K562 (cell line): ENCODE measurements around the gene SH3BGRL2. TPM values are rescaled to one million over a fixed set of nuclear protein-coding genes. Genes with fewer than 3 reads are reported as not detected.

ENCODE experiments used
- C11orf30 ChIP-seq: fragments of 450-650 bp; IDR thresholded peaks from 2 replicates; pipeline ENCODE4 v1.6.1; 2016; ENCODE audit warnings: low read depth, mild to moderate bottlenecking
- FOXA3 ChIP-seq, 2 experiments: fragments of 450-650 bp in 1 of 2; sonication (generic) in 1 of 2; formaldehyde crosslinking; IDR thresholded peaks in 1 of 2; conservative IDR thresholded peaks in 1 of 2; 2 replicates each; pipeline versions ENCODE4 v1.4.0 to v1.8.0; 2020 to 2022; ENCODE audit warnings: mild to moderate bottlenecking in 2 of 2, missing genetic modification reagents in 1 of 2
- HBP1 ChIP-seq: fragments of 450-650 bp; formaldehyde crosslinking; IDR thresholded peaks from 2 replicates; pipeline ENCODE4 v1.4.0; 2022; ENCODE audit warnings: missing genetic modification characterization
- KDM4B ChIP-seq, 2 experiments: fragments of 450-650 bp in 1 of 2; sonication (generic) in 1 of 2; IDR thresholded peaks; 2 replicates each; pipeline ENCODE4 v1.6.1; 2016 to 2017; ENCODE audit warnings: borderline replicate concordance in 2 of 2, antibody characterized with exemption in 1 of 2, low read depth in 1 of 2, mild to moderate bottlenecking in 1 of 2
- MCM2 ChIP-seq: fragments of 450-650 bp; IDR thresholded peaks from 2 replicates; pipeline ENCODE4 v1.6.1; 2017; ENCODE audit warnings: low read depth, mild to moderate bottlenecking
- NELFE ChIP-seq: IDR thresholded peaks from 2 replicates; pipeline ENCODE4 v1.6.1; 2011; ENCODE audit warnings: mild to moderate bottlenecking; ENCODE audit not compliant: insufficient read depth, insufficient read length
- NUFIP1 ChIP-seq: fragments of 450-650 bp; IDR thresholded peaks from 2 replicates; pipeline ENCODE4 v1.6.1; 2018; ENCODE audit not compliant: partially characterized antibody
- PHF8 ChIP-seq: fragments of 200-600 bp; sonication (generic); IDR thresholded peaks from 2 replicates; pipeline ENCODE4 v1.6.1; 2012; ENCODE audit warnings: mixed run types, mild to moderate bottlenecking, inconsistent platforms, low read length, moderate library complexity, borderline replicate concordance
- PRPF4 ChIP-seq: fragments of 200-400 bp; formaldehyde crosslinking; IDR thresholded peaks from one replicate; pipeline ENCODE4 v1.6.1; 2017; ENCODE audit warnings: low read length, low read depth, mild to moderate bottlenecking; ENCODE audit not compliant: insufficient read depth, poor library complexity, severe bottlenecking
- SAFB ChIP-seq: fragments of 200-400 bp; formaldehyde crosslinking; IDR thresholded peaks from 2 replicates; pipeline ENCODE4 v1.6.1; 2017; ENCODE audit warnings: low read depth, low read length, borderline replicate concordance
- SETDB1 ChIP-seq: IDR thresholded peaks from one replicate; pipeline ENCODE4 v1.6.1; 2012; ENCODE audit warnings: low read length, control low read depth, inconsistent platforms
- TAF1 ChIP-seq: IDR thresholded peaks from 2 replicates; pipeline ENCODE4 v1.6.1; 2011; ENCODE audit warnings: mild to moderate bottlenecking, low read length, moderate library complexity; ENCODE audit not compliant: insufficient read depth, control insufficient read depth, severe bottlenecking; ENCODE audit errors: extremely low read depth
- THAP12 ChIP-seq: fragments of 250-450 bp; sonication (Bioruptor Pico); IDR thresholded peaks from 2 replicates; pipeline ENCODE4 v1.9.0; 2021; ENCODE audit warnings: mild to moderate bottlenecking, inconsistent platforms
- THAP7 ChIP-seq: fragments of 250-450 bp; sonication (Bioruptor Pico); IDR thresholded peaks from 2 replicates; pipeline ENCODE4 v1.5.0; 2021
- ZNF398 ChIP-seq: fragments of 250-450 bp; sonication (Bioruptor Pico); IDR thresholded peaks from 2 replicates; pipeline ENCODE4 v1.8.0; 2021; ENCODE audit warnings: moderate library complexity, mild to moderate bottlenecking, inconsistent platforms
- ZNF507 ChIP-seq: conservative IDR thresholded peaks from 2 replicates; pipeline ENCODE4 v1.6.1; 2017; ENCODE audit warnings: missing genetic modification characterization, missing compliant biosample characterization
- ZNF77 ChIP-seq: fragments of 250-450 bp; sonication (Bioruptor Pico); IDR thresholded peaks from 2 replicates; pipeline ENCODE4 v1.5.0; 2020
- polyA plus RNA-seq, 8 experiments: library from polyadenylated mRNA; depleted of rRNA in 4 of 8; stranded (reverse) in 5 of 8; unstranded in 3 of 8; fragments of >200 nt; fragmentation: Nextera tagmentation in 2 of 8; fragmentation: Illumina TruSeq in 1 of 8; extraction: Ambion mirVana in 2 of 8; extraction: Trizol in 1 of 8; gene quantifications; 2 replicates each; pipeline versions ENCODE4 v1.2.1 to v1.2.3, GENCODE V29; 2011 to 2014; ENCODE audit warnings: inconsistent platforms in 1 of 8, missing spikeins in 1 of 8
- total RNA-seq, 7 experiments: library from RNA; depleted of rRNA in 6 of 7; stranded (reverse); fragments of >200 nt in 6 of 7; fragmentation: Illumina TruSeq in 2 of 7; extraction: Trizol in 2 of 7; gene quantifications; 2 replicates each; pipeline versions ENCODE4 v1.2.1 to v1.2.3, GENCODE V29; 2011 to 2021; ENCODE audit warnings: low replicate concordance in 1 of 7
- TF ChIP-seq, protein P1 (sequence below): fragments of 200-400 bp; formaldehyde crosslinking; IDR thresholded peaks from 2 replicates; pipeline ENCODE4 v1.6.1; 2017; ENCODE audit warnings: mild to moderate bottlenecking, low read depth, low read length, moderate library complexity
- TF ChIP-seq, protein P2 (sequence below): sonication (generic); formaldehyde crosslinking; IDR thresholded peaks from 2 replicates; pipeline ENCODE4 v1.8.0; 2022; ENCODE audit warnings: mild to moderate bottlenecking, missing genetic modification reagents

SH3BGRL2 gene
- total and polyA plus RNA-seq, 9 of the 15 experiments (the other 6 are each of a cell fraction or from before 2014, with no cell fraction given) = 4.4 to 12.1 (median 7.3) TPM

DNA sequence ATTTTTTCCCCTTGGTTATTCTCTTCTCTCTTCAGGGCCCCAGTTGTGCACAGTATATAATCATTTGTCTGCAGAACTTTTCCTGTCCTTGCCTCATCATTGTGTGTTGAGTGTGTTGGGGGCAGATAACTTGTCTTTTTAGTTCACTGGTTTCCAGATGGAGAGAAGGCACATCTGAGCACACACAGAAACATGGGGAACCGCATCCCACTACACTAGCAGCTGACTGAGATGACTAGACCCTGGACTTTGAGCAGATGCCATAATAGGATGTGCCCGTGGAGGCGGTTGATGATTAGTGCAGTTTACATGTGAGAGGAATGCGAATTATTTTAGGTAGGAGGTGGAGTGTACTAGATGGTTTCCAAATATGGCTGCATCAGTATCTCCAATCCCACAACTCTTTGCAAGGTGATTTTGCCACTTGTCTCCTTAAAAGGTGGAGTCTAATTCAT lies 26.5 kb upstream of the SH3BGRL2 start (continued):
- no peak for TF ChIP-seq ZNF507 (tag)
- TF ChIP-seq KDM4B (IDR thresholded peaks at IDR 0.05; ENCODE audit: borderline replicate concordance in 2 of 2, low read depth in 1 of 2) = no peak
- no peak for TF ChIP-seq THAP12 (CRISPR knock-in tag)
- TF ChIP-seq PHF8 = no peak
- TF ChIP-seq THAP7 = no peak
- TF ChIP-seq, protein P1, sequence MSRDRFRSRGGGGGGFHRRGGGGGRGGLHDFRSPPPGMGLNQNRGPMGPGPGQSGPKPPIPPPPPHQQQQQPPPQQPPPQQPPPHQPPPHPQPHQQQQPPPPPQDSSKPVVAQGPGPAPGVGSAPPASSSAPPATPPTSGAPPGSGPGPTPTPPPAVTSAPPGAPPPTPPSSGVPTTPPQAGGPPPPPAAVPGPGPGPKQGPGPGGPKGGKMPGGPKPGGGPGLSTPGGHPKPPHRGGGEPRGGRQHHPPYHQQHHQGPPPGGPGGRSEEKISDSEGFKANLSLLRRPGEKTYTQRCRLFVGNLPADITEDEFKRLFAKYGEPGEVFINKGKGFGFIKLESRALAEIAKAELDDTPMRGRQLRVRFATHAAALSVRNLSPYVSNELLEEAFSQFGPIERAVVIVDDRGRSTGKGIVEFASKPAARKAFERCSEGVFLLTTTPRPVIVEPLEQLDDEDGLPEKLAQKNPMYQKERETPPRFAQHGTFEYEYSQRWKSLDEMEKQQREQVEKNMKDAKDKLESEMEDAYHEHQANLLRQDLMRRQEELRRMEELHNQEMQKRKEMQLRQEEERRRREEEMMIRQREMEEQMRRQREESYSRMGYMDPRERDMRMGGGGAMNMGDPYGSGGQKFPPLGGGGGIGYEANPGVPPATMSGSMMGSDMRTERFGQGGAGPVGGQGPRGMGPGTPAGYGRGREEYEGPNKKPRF = no peak
- TF ChIP-seq SAFB = no peak
- TF ChIP-seq NUFIP1 = no peak
- TF ChIP-seq ZNF398 (CRISPR knock-in tag) = no peak
- TF ChIP-seq SETDB1 = no peak
- TF ChIP-seq PRPF4 = no peak
- TF ChIP-seq, protein P2, sequence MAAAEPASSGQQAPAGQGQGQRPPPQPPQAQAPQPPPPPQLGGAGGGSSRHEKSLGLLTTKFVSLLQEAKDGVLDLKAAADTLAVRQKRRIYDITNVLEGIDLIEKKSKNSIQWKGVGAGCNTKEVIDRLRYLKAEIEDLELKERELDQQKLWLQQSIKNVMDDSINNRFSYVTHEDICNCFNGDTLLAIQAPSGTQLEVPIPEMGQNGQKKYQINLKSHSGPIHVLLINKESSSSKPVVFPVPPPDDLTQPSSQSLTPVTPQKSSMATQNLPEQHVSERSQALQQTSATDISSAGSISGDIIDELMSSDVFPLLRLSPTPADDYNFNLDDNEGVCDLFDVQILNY (CRISPR knock-in tag) = no peak
- no peak for TF ChIP-seq NELFE
- no peak for TF ChIP-seq ZNF77 (CRISPR knock-in tag)
- peak; percentile 85 to 94 for TF ChIP-seq FOXA3 (CRISPR knock-in tag; conservative IDR thresholded peaks at IDR 0.05 in 1 of 2, IDR thresholded peaks at IDR 0.05 in 1 of 2)
- TF ChIP-seq TAF1 = peak; percentile 23
- no peak for TF ChIP-seq HBP1 (CRISPR knock-in tag)
- TF ChIP-seq MCM2 = no peak
- TF ChIP-seq C11orf30 = peak; percentile 49
